ENCODE data around the gene EPN2. TPM values are rescaled to one million over a fixed set of nuclear protein-coding genes. Genes with fewer than 3 reads are reported as not detected.

EPN2 gene
- polyA plus RNA-seq, 1 donor from 2014 or later: 37.8 TPM

GRCh38 chr17:19304751-19305150, 67.6 kb downstream of the EPN2 start:
- Histone ChIP-seq H3K27ac (ENCODE audit: low read length) (no peak overlapping the region), H2AFZ (ENCODE audit: low read depth, low read length) (no peak overlapping the region), H3K4me3 (ENCODE audit: low read length) (no peak overlapping the region), H3K9me2 (ENCODE audit: insufficient read depth, low read length) (no peaks in the 10 kb centered on the region), H3F3A (ENCODE audit: insufficient read depth, low read length, poor library complexity, severe bottlenecking) (no peaks in the 10 kb centered on the region), H3K27me3 (ENCODE audit: insufficient read depth, low read depth, low read length) (no peaks in the 10 kb centered on the region), H3K36me3 (ENCODE audit: insufficient read depth, low read length) (no peaks in the 10 kb centered on the region), H3K79me2 (replicated peaks; ENCODE audit: insufficient read depth, low read length) (no peaks in the 10 kb centered on the region), H4K20me1 (ENCODE audit: insufficient read depth) (no peaks in the 10 kb centered on the region), H3K9ac (ENCODE audit: low read length) (no peak overlapping the region), H3K4me2 (ENCODE audit: low read length) (no peak overlapping the region), H3K9me3 (ENCODE audit: low read length) (no peaks in the 10 kb centered on the region)
- TF ChIP-seq POLR2AphosphoS5 (IDR thresholded peaks at IDR 0.05): no peak
- TF ChIP-seq CTCF (IDR thresholded peaks at IDR 0.05; ENCODE audit: poor library complexity, severe bottlenecking): no peak
- TF ChIP-seq SMC3 (conservative IDR thresholded peaks at IDR 0.05; ENCODE audit: poor library complexity): no peak
- TF ChIP-seq RAD21 (conservative IDR thresholded peaks at IDR 0.05): no peak
- TF ChIP-seq MXI1 (conservative IDR thresholded peaks at IDR 0.05; ENCODE audit: poor library complexity, severe bottlenecking): no peak
- TF ChIP-seq EZH2 (IDR thresholded peaks at IDR 0.05; ENCODE audit: borderline replicate concordance, insufficient read depth, low read length, poor library complexity, severe bottlenecking): no peak
- TF ChIP-seq EP300 (conservative IDR thresholded peaks at IDR 0.05; ENCODE audit: poor library complexity, severe bottlenecking): no peak
- no peak for TF ChIP-seq REST (IDR thresholded peaks at IDR 0.05; ENCODE audit: borderline replicate concordance)
- TF ChIP-seq TAF1 (IDR thresholded peaks at IDR 0.05; ENCODE audit: low read depth): no peak

GRCh38 chr17:19305256-19305655, 68.1 kb downstream of the EPN2 start:
- no peak overlapping the region for H3K27ac ChIP-seq (ENCODE audit: low read length)
- no peak overlapping the region for H3K4me3 ChIP-seq (ENCODE audit: low read length)

More at GRCh38 chr17:19305256-19305655, 68.1 kb downstream of the EPN2 start:
- Histone ChIP-seq H3K36me3 (ENCODE audit: insufficient read depth, low read length) (no peaks in the 10 kb centered on the region), H3K9ac (ENCODE audit: low read length) (no peak overlapping the region), H3K79me2 (replicated peaks; ENCODE audit: insufficient read depth, low read length) (no peaks in the 10 kb centered on the region), H3K27me3 (ENCODE audit: insufficient read depth, low read depth, low read length) (no peaks in the 10 kb centered on the region), H2AFZ (ENCODE audit: low read depth, low read length) (no peak overlapping the region), H3K4me2 (ENCODE audit: low read length) (no peak overlapping the region), H3K9me3 (ENCODE audit: low read length) (no peaks in the 10 kb centered on the region), H3K9me2 (ENCODE audit: insufficient read depth, low read length) (no peaks in the 10 kb centered on the region), H4K20me1 (ENCODE audit: insufficient read depth) (no peaks in the 10 kb centered on the region), H3F3A (ENCODE audit: insufficient read depth, low read length, poor library complexity, severe bottlenecking) (no peaks in the 10 kb centered on the region)
- TF ChIP-seq POLR2AphosphoS5 (IDR thresholded peaks at IDR 0.05): no peak
- TF ChIP-seq MXI1 (conservative IDR thresholded peaks at IDR 0.05; ENCODE audit: poor library complexity, severe bottlenecking): no peak
- TF ChIP-seq REST (IDR thresholded peaks at IDR 0.05; ENCODE audit: borderline replicate concordance): no peak
- no peak for TF ChIP-seq CTCF (IDR thresholded peaks at IDR 0.05; ENCODE audit: poor library complexity, severe bottlenecking)
- no peak for TF ChIP-seq SMC3 (conservative IDR thresholded peaks at IDR 0.05; ENCODE audit: poor library complexity)
- no peak for TF ChIP-seq EZH2 (IDR thresholded peaks at IDR 0.05; ENCODE audit: borderline replicate concordance, insufficient read depth, low read length, poor library complexity, severe bottlenecking)
- TF ChIP-seq RAD21 (conservative IDR thresholded peaks at IDR 0.05): no peak
